Stomach (tissue), 9 donors: Measurements from ENCODE around the gene MEX3B. TPM values are rescaled to one million over a fixed set of nuclear protein-coding genes. Genes with fewer than 3 reads are reported as not detected.

Experiments
- DNase-seq, 2 donors: peaks; one replicate each; pipeline versions ENCODE4 v3.0.0 to v3.0.0-alpha.2; 2013 to 2019
- H3K27ac ChIP-seq, 5 donors: fragments of 200-600 bp in 4 of 5; sonication (generic) in 4 of 5; one replicate each; pipeline ENCODE4 v1.5.1; 2013 to 2019; ENCODE audit warnings: mild to moderate bottlenecking in 1 of 5, moderate library complexity in 1 of 5
- H3K27me3 ChIP-seq, 3 donors: fragments of 200-600 bp; sonication (generic); one replicate each; pipeline ENCODE4 v1.5.1; 2017 to 2019; ENCODE audit warnings: mixed run types in 1 of 3
- H3K36me3 ChIP-seq, 4 donors: fragments of 200-600 bp; sonication (generic); 1 replicate in 3 of 4; 2 replicates in 1 of 4; pipeline ENCODE4 v1.5.1; 2016 to 2019
- H3K4me1 ChIP-seq, 4 donors: fragments of 200-600 bp; sonication (generic); one replicate each; pipeline ENCODE4 v1.5.1; 2016 to 2019
- H3K4me3 ChIP-seq, 4 donors: fragments of 200-600 bp; sonication (generic) in 3 of 4; one replicate each; pipeline ENCODE4 v1.5.1; 2016 to 2019; ENCODE audit warnings: mild to moderate bottlenecking in 1 of 4
- H3K9me3 ChIP-seq, 4 donors: fragments of 200-600 bp; sonication (generic); one replicate each; pipeline ENCODE4 v1.5.1; 2016 to 2019
- CTCF ChIP-seq, 7 experiments: fragments of 450-650 bp in 4 of 7; fragments of 200-600 bp in 3 of 7; sonication (generic) in 3 of 7; IDR thresholded peaks; one replicate each; pipeline ENCODE4 v1.5.1; 2016 to 2019; ENCODE audit warnings: antibody characterized with exemption in 7 of 7, control low read depth in 2 of 7, mild to moderate bottlenecking in 1 of 7
- EP300 ChIP-seq: sonication (generic); formaldehyde crosslinking; IDR thresholded peaks from one replicate; pipeline ENCODE4 v1.6.1; 2017; ENCODE audit warnings: antibody characterized with exemption
- POLR2A ChIP-seq, 4 donors: fragments of 450-650 bp; IDR thresholded peaks; one replicate each; pipeline ENCODE4 v1.6.1; 2016; ENCODE audit warnings: antibody characterized with exemption in 4 of 4, control low read depth in 2 of 4, mild to moderate bottlenecking in 1 of 4, moderate library complexity in 1 of 4
- POLR2AphosphoS5 ChIP-seq, 3 donors: sonication (generic); formaldehyde crosslinking; IDR thresholded peaks; one replicate each; pipeline ENCODE4 v1.6.1; 2016; ENCODE audit warnings: antibody characterized with exemption in 3 of 3
- WGBS, 5 donors: extraction: QIAGEN DNeasy Blood & Tissue Kit in 3 of 5; methylation state at CpG; one replicate each; pipeline versions ENCODE4 v1.1.5 to v1.1.7; 2013 to 2018; 5-methylcytosine and 5-hydroxymethylcytosine counted together
- intact Hi-C: fragments of 100-400 bp; cut with DNase I; formaldehyde crosslinking; loops from one replicate; pipeline ENCODE4 v1.15.1; 2023; ENCODE audit warnings: low total_unique reads
- polyA plus RNA-seq, 3 donors: library from polyadenylated mRNA; stranded (reverse); fragments of 200-250 nt; gene quantifications; one replicate each; pipeline ENCODE4 v1.2.3, GENCODE V29; 2013
- total RNA-seq, 5 donors: library from RNA; depleted of rRNA; stranded (reverse); fragments of >200 nt; gene quantifications; one replicate each; pipeline versions ENCODE4 v1.1.0 to v1.2.3, GENCODE V29; 2014 to 2016
- donor health status: healthy with polysubstance abuse.
- donor health status: Bipolar disorder and iron deficiency.
- donor health status: healthy.

Gene MEX3B
- total and polyA plus RNA-seq, 8 donors, result 0.44 to 2.9 (median 0.46) TPM; not detected in 3

GRCh38 chr15:82044373-82045178 lies 1.2 kb downstream of the MEX3B start:
- H3K4me3 ChIP-seq, result peak overlapping the region; percentile 84 to 90 (median 86)
- peak overlapping the region; percentile 65 to 94 (median 89) for H3K27ac ChIP-seq
- WGBS, 5 donors, result 1 to 2% (median 2%) methylated on average over 23 to 54 of the region's 54 CpGs
- H3K27me3 ChIP-seq, result peaks cover 0 to 46% (median 22%) of the 10 kb centered on the region in 3 donors
- peaks cover 24 to 49% (median 41%) of the 10 kb centered on the region in 4 donors for H3K4me1 ChIP-seq
- H3K36me3 ChIP-seq, result peaks cover 0 to 4% (median 0%) of the 10 kb centered on the region in 4 donors
- intact Hi-C loops, result no loop called here
- H3K9me3 ChIP-seq, result no peaks in the 10 kb centered on the region
- peak in 1 of 2 donors; percentile 84 for DNase-seq
- TF ChIP-seq POLR2A (IDR thresholded peaks at IDR 0.05) (no peak), CTCF (IDR thresholded peaks at IDR 0.05) (no peak), POLR2AphosphoS5 (IDR thresholded peaks at IDR 0.05) (no peak), EP300 (no peak)

DNA sequence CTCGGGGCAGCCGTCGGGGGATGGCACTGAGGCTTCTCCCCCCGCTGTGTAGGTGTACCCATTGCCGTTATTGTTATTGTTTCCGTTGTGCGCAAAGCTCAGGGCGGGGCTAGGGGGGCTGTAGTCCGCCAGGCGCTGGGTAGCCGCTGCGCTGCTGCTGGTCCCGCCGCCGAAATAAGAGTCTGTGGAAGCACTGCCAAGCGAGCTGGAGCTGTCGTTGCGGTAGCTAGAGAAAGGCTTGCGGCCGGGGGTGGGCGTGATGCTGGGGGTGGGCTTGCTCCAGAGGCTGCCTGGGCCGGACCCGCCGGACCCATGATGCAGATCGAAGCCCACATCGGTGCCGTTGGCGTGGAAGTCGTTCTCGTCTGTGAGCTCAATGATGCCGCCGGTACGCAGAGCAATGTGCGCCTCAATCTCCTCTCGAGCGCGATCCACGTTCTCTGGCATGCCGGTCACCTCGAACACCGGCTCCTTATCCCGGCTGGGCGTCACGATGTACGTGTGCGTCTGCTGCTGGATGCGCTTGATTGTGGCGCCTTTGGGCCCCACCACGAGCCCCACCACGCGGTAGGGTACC lies 1.9 kb downstream of the MEX3B start:
- peaks cover 24 to 49% (median 41%) of the 10 kb centered on the region in 4 donors for H3K4me1 ChIP-seq
- peaks cover 0 to 45% (median 22%) of the 10 kb centered on the region in 3 donors for H3K27me3 ChIP-seq
- intact Hi-C loops, result no loop called here
- peaks cover 0 to 4% (median 0%) of the 10 kb centered on the region in 4 donors for H3K36me3 ChIP-seq
- no peaks in the 10 kb centered on the region for H3K9me3 ChIP-seq
- H3K27ac ChIP-seq, result peak overlapping the region in 3 of 5 donors; percentile 88 to 94 (median 94)
- H3K4me3 ChIP-seq, result peak overlapping the region; percentile 84 to 90 (median 86)
- TF ChIP-seq CTCF (IDR thresholded peaks at IDR 0.05) (no peak), POLR2A (IDR thresholded peaks at IDR 0.05) (no peak), EP300 (no peak), POLR2AphosphoS5 (IDR thresholded peaks at IDR 0.05) (no peak)
- WGBS, 5 donors, result 23 to 44% (median 32%) methylated on average over 26 to 51 of the region's 51 CpGs
- DNase-seq, result peak in 1 of 2 donors; percentile 38

DNA sequence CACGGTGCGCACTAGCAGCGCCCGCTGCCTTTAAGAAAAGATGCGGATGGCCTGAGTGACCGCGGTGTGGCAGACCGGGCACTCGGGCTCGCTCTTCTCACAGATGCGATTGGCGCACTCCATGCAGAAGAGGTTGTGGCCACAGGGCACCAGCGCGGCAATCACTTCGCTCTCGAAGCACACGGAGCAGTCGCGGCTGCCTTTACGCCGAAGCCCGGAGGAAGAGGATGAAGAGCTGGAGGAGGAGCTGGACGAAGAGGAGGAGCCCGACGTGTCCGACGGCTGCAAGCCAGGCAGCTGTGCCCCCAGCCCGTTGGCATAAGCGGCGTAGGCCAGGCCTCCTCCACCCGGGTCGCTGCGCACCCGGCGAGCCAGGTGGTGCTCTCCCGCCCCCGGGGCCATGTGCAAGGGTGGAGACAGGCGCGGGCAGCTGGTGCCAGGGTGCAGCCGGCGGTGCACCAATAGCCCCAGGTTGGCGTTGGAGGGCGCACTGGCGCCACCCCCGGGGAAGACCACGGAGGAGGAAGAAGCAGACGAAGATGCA lies 2.6 kb downstream of the MEX3B start:
- no peak for TF ChIP-seq POLR2A (IDR thresholded peaks at IDR 0.05)
- TF ChIP-seq EP300, result no peak
- no peak for TF ChIP-seq POLR2AphosphoS5 (IDR thresholded peaks at IDR 0.05)
- no peak for TF ChIP-seq CTCF (IDR thresholded peaks at IDR 0.05)
- Histone ChIP-seq H3K9me3 (no peaks in the 10 kb centered on the region), H3K4me1 (peaks cover 24 to 49% (median 41%) of the 10 kb centered on the region in 4 donors), H3K36me3 (peaks cover 0 to 4% (median 0%) of the 10 kb centered on the region in 4 donors), H3K27me3 (peaks cover 0 to 38% (median 22%) of the 10 kb centered on the region in 3 donors), H3K4me3 (peak overlapping the region in 3 of 4 donors; percentile 84 to 90 (median 87)), H3K27ac (no peak overlapping the region)
- intact Hi-C loops, result no loop called here
- 68 to 78% (median 73%) methylated on average over 42 to 47 of the region's 47 CpGs for WGBS, 5 donors
- DNase-seq, result peak in 1 of 2 donors; percentile 28

- intact Hi-C loops, result no loop called here
- Histone ChIP-seq H3K27ac (no peak overlapping the region), H3K36me3 (peaks cover 0 to 4% (median 0%) of the 10 kb centered on the region in 4 donors), H3K9me3 (no peaks in the 10 kb centered on the region), H3K4me1 (peaks cover 18 to 34% (median 31%) of the 10 kb centered on the region in 4 donors), H3K4me3 (no peak overlapping the region), H3K27me3 (peaks cover 0 to 27% (median 19%) of the 10 kb centered on the region in 3 donors)
- TF ChIP-seq POLR2AphosphoS5 (IDR thresholded peaks at IDR 0.05) (no peak), CTCF (IDR thresholded peaks at IDR 0.05) (no peak), EP300 (no peak), POLR2A (IDR thresholded peaks at IDR 0.05) (no peak)
- DNase-seq, result peak in 1 of 2 donors; percentile 38
- WGBS, 5 donors, result 22 to 44% (median 33%) methylated on average over 4 of the region's 4 CpGs
Observed at GRCh38 chr15:82040862-82041261, 5.0 kb downstream of the MEX3B start.
